Ishikawa (cell line): ENCODE measurements around the gene BICRA.

Experiments
- CEBPB ChIP-seq: IDR thresholded peaks from 2 replicates; pipeline ENCODE4 v1.6.1; 2012
- EP300 ChIP-seq: IDR thresholded peaks from 2 replicates; pipeline ENCODE4 v1.6.1; 2012; ENCODE audit warnings: borderline replicate concordance
- TAF1 ChIP-seq: IDR thresholded peaks from 2 replicates; pipeline ENCODE4 v1.6.1; 2012; ENCODE audit warnings: low read depth, mild to moderate bottlenecking
- TCF12 ChIP-seq: IDR thresholded peaks from 2 replicates; pipeline ENCODE4 v1.6.1; 2012; ENCODE audit warnings: low read depth
- YY1 ChIP-seq: IDR thresholded peaks from 2 replicates; pipeline ENCODE4 v1.6.1; 2012; ENCODE audit warnings: low read depth
- ZBTB7A ChIP-seq: IDR thresholded peaks from 2 replicates; pipeline ENCODE4 v1.6.1; 2012; ENCODE audit warnings: low read depth
- TF ChIP-seq, protein P1 (sequence below): IDR thresholded peaks from 2 replicates; pipeline ENCODE4 v1.6.1; 2012
- TF ChIP-seq, protein P2 (sequence below): IDR thresholded peaks from 2 replicates; pipeline ENCODE4 v1.6.1; 2012; ENCODE audit warnings: low read depth, mild to moderate bottlenecking

DNA sequence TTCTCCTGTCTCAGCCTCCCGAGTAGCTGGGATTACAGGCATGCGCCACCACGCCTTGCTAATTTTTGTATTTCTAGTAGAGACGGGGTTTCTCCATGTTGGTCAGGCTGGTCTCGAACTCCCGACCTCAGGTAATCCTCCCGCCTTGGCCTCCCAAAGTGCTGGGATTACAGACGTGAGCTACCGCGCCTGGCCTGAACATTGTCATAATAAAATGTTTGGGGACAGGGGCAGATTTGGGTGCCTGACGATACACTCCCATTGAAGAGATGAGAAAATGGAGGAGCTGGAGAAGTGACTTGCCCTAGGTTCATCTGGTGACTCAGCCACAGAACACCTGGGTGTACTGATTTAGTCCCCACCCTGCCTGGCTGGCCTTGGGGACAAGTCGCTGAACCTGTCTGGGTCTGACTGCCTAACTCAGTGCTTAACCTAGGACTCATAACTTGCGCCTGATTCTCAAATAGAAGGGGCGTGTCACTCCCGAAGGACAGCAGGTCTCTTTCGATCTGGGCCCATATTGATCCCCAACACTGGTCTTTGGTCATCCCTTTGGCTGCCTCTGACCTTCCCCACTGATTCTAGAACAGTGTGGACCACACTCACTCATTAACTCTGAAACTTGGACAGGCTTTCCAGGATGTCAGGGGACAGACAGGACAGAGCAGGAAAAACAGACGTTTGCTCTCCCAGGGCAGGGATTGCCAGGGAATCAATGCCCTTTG lies 7.6 kb upstream of the BICRA start:
- TF ChIP-seq TCF12 (no peak), ZBTB7A (no peak), CEBPB (no peak), TAF1 (no peak), EP300 (no peak), YY1 (no peak)
- TF ChIP-seq, protein P1, sequence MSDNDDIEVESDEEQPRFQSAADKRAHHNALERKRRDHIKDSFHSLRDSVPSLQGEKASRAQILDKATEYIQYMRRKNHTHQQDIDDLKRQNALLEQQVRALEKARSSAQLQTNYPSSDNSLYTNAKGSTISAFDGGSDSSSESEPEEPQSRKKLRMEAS, result no peak
- TF ChIP-seq, protein P2, sequence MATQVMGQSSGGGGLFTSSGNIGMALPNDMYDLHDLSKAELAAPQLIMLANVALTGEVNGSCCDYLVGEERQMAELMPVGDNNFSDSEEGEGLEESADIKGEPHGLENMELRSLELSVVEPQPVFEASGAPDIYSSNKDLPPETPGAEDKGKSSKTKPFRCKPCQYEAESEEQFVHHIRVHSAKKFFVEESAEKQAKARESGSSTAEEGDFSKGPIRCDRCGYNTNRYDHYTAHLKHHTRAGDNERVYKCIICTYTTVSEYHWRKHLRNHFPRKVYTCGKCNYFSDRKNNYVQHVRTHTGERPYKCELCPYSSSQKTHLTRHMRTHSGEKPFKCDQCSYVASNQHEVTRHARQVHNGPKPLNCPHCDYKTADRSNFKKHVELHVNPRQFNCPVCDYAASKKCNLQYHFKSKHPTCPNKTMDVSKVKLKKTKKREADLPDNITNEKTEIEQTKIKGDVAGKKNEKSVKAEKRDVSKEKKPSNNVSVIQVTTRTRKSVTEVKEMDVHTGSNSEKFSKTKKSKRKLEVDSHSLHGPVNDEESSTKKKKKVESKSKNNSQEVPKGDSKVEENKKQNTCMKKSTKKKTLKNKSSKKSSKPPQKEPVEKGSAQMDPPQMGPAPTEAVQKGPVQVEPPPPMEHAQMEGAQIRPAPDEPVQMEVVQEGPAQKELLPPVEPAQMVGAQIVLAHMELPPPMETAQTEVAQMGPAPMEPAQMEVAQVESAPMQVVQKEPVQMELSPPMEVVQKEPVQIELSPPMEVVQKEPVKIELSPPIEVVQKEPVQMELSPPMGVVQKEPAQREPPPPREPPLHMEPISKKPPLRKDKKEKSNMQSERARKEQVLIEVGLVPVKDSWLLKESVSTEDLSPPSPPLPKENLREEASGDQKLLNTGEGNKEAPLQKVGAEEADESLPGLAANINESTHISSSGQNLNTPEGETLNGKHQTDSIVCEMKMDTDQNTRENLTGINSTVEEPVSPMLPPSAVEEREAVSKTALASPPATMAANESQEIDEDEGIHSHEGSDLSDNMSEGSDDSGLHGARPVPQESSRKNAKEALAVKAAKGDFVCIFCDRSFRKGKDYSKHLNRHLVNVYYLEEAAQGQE, result no peak
